Right hindlimb (tissue), 1 donor: ENCODE results near the gene SLC25A23.

ENCODE experiments used
- DNase-seq: peaks from one replicate; pipeline ENCODE4 v3.0.0-alpha.2; 2018

The SLC25A23 gene

DNA sequence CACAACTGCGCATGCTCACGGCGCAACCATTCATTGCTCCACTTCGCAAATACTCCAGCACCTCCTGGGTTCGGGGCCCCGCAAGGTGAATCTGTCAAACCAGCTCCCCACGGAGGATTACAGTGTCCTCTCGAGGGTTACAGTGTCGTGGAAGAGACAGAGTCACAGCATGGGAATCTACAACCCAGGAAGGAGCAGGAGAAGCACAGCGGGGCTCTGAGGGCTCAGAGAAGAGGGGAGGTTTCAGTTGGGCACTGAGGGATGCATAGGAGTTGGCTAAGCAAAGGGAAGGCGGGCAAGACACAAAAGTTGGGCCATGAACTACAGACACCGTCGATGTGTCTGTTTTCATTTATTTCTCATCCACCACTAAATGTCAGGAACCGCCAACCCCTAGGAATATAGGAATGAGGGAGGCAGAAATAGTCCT, 65.6 kb downstream of the SLC25A23 start:
- DNase-seq: no peak

DNA sequence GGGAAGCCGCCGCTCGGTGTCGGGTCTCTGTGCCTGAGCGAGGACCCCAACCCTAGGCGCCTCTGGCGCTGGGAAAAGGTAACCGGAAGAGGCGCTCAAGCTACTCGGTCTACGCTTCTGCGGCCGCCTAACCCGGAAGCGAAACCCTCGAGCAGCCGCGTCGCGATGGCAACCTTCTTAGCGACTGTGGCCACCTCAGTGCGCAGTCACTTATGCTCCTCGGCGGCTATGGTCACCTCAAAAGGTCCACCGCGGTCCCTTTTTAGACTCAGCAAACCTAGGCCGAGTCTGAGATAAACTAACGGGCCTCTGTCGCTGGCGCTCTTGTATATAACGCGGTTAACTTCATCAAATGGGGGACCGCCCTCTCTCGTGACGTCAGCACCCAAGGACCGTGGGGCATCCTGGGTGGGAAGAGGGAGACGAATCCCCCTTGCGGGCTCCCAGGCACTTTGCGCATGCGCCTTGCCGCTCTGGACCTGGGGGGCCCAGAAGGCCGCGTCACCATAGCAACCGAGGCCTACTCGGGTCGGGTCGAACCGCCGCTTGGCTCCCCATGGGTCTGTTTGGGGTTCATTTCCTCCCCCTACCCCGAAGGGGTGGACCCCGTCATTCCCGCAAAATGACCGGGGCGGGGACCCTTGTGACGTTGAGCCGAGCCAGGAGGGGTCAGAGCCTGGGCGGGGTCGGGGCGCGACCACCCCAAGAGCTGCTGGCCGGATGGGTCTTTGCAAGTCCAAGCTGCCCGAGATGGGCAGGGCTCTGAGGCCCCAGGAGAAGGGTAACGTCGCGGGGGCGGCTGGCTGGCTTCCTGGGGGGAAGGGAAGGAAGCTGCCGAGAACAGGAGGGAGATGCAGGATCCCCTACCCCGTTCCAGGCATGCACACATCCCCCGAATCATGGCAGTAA, 66.3 kb downstream of the SLC25A23 start, which contains the start of gene GTF2F1:
Gene GTF2F1, minus strand, starts transcription at position 91 of the 909 bp plus-strand sequence. CDS start 169 bp downstream, outside the sequence.
- peak; percentile 98 for DNase-seq

DNA sequence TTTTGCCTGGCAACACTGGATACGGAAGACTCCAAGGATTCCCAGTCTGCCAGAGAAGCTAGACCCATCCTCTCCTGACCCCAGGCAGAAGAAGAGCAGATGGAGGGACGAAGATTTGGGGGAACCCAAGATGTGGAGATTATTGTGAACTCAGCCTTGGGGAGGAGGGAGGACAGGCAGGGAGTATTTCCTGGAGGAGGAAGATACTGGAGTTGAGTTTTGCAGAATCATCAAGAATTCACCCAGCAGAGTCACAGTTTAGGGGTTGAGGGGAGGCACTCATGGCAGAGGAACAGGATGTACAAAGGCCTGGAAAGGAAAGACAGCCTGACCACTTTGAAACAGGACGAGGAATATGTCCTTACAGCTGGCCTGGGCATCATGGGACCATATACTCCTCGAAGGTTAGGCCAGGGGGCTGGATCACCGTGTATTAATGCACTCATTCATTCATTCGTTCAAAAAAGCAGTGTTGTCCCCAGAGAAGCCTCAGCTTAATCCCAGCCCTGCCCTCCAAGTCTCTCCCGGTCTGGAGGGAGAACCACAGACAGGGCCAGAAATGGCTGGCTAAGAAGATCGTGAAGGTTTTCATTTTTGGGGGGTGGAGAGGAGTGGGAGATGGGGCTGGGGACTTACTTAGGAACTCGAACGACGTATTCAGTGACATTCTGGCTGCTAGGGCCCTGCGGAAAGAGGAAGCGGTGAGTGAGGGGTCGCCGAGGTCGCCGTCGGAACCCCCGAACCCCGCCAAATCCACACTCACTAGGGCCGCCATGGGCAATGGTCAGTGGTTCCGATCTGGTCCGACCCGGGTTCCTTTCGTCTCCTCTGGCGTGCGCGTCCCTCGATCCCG, 67.1 kb downstream of the SLC25A23 start:
- DNase-seq: no peak
